HUES6 (cell line): ENCODE data around the gene MRPL36.

Source experiments
- H3K27ac ChIP-seq: 2 replicates; pipeline ENCODE4 v1.7.0; 2013; ENCODE audit warnings: low read depth, mild to moderate bottlenecking, low read length, inconsistent platforms
- H3K27me3 ChIP-seq: 2 replicates; pipeline ENCODE4 v1.6.1; 2013; ENCODE audit warnings: low read length; ENCODE audit not compliant: control insufficient read depth, insufficient read depth
- H3K36me3 ChIP-seq: 2 replicates; pipeline ENCODE4 v1.6.1; 2013; ENCODE audit warnings: low read length; ENCODE audit not compliant: control insufficient read depth, insufficient read depth
- H3K4me1 ChIP-seq: 2 replicates; pipeline ENCODE4 v1.6.1; 2013; ENCODE audit warnings: low read length; ENCODE audit not compliant: control insufficient read depth, insufficient read depth
- H3K4me3 ChIP-seq: 2 replicates; pipeline ENCODE4 v1.5.1; 2013; ENCODE audit warnings: low read depth, low read length
- H3K9ac ChIP-seq: one replicate; pipeline ENCODE4 v1.6.1; 2013; ENCODE audit warnings: mild to moderate bottlenecking, low read length
- H3K9me3 ChIP-seq: 2 replicates; pipeline ENCODE4 v1.6.1; 2013; ENCODE audit warnings: low read depth, low read length; ENCODE audit not compliant: control insufficient read depth, insufficient read depth

MRPL36 gene

DNA sequence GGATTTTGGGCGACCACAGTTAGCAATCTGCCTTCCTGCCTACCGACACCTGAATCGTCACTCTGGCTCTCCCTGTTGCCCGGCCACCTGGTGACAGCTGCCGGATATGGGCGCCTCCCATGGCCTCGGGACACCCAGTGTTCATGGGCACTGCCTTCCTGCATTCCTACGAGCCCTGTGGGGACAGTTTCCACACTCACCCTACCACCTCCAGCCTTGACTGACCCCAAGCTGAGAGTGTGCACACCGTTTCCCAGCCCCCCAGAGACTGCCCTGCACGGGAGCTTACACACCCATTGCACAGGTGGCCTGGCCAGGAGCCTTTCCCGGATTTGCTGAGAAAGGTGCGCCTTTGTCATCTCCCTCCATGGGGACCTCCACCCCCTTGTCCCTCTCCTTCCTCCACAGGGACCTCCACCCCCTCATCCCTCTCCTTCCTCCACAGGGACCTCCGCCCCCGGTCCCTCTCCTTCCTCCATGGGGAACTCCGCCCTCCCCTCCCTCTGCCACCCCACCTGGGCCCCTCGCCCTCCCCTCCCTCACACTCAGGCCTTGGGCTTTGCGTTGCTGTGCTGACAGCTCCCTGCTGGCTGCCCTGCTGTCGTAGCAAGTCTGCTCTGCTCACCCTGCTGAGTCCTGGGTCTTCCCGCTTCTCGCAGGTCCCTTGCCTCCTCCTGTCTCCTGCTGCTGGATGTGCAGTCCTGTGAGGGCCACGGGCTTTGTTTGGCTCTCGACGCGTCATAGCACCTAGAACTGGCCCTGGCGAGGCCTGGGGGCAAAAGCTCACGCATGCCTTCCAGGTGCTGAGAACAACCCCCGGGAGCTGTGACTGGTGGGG, 48.4 kb downstream of the MRPL36 start:
- Histone ChIP-seq H3K27ac (no peak overlapping the region), H3K4me1 (peaks cover 4% of the 10 kb centered on the region; the same call in 1 of the 2 replicates), H3K4me3 (no peak overlapping the region), H3K36me3 (no peaks in the 10 kb centered on the region), H3K9ac (no peak overlapping the region), H3K27me3 (peaks cover 3% of the 10 kb centered on the region; the same call in 1 of the 2 replicates), H3K9me3 (no peaks in the 10 kb centered on the region)

DNA sequence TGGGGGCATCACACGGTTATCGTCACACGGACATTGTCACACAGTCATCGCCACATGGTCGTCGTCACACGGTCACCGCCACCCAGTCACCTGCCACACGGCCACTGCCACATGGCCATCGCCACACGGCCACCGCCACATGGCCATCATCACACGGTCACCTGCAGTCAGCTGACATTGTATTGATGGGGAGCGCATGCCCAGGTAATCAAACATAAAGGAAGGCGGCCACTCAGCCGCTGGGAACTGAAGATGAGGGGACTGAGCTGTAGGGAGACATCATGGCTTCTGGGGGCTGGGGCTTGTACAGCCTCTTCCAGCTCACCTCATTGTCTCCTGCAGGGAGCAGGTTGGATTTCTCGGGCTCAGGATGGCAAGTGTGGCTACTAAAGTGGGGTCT, 49.2 kb downstream of the MRPL36 start:
- Histone ChIP-seq H3K27me3 (peaks cover 3% of the 10 kb centered on the region; the same call in 1 of the 2 replicates), H3K4me1 (peaks cover 4% of the 10 kb centered on the region; the same call in 1 of the 2 replicates), H3K9me3 (no peaks in the 10 kb centered on the region), H3K27ac (no peak overlapping the region), H3K36me3 (no peaks in the 10 kb centered on the region), H3K4me3 (no peak overlapping the region), H3K9ac (no peak overlapping the region)

DNA sequence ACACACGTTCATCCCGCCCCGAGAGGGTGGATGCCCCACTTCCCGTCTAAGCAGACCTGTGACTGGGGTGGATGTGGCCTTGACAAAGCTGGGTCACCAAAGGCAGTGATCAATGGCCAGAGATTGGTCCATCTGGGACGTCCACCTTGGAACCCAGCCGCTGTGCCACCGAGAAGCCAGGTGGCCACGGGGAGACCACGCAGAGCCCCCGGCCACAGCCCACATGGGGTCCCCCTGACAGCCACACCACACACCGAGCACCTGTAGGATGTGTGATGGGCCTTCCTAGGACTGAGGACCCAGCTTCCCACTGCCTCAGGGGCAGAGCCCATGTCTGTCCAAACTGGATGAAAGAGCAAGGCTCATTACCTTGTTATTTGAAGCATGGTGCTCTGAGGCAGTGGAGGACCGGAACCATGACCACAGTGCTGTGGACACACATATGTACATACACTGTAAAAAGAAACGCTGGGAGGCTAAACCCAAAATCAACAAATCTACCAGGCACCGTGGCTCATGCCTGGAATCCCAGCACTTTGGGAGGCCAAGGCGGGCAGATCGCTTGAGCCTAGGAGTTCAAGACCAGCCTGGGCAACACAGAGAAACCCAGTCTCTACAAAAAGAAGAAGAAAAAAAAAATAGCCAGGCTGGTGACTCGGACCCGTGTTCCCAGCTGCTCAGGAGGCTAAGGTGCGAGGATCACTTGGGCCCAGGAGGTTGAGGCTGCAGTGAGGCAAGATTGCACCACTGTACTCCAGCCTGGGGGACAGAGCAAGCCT, 50.1 kb downstream of the MRPL36 start:
- no peaks in the 10 kb centered on the region for H3K9me3 ChIP-seq
- H3K27me3 ChIP-seq, result peaks cover 3% of the 10 kb centered on the region; the same call in 1 of the 2 replicates
- H3K36me3 ChIP-seq, result no peaks in the 10 kb centered on the region
- H3K27ac ChIP-seq, result no peak overlapping the region
- H3K4me1 ChIP-seq, result peaks cover 4% of the 10 kb centered on the region; the same call in 1 of the 2 replicates
- no peak overlapping the region for H3K4me3 ChIP-seq
- no peak overlapping the region for H3K9ac ChIP-seq

DNA sequence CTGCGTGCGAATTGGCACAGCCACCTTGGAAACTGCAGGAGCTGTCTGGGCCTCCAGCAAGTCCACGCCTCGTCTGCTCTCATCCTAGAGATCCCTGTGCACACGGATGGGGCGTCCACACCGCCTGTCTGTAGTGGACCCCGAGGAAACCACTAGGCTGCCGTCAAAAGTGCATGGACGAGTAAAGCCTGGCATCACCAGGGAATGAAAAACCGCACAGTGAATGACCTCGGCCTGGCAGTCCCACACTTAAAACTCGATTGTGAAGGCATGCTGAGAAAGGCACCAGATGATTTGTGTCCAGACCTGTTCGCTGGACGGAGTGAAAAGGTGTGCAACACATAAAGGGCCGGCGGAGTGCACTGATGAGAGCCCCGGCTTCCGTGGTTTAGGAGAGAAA, 50.8 kb downstream of the MRPL36 start:
- no peaks in the 10 kb centered on the region for H3K36me3 ChIP-seq
- H3K9ac ChIP-seq, result no peak overlapping the region
- H3K27me3 ChIP-seq, result peaks cover 3% of the 10 kb centered on the region; the same call in 1 of the 2 replicates
- no peak overlapping the region for H3K27ac ChIP-seq
- H3K9me3 ChIP-seq, result no peaks in the 10 kb centered on the region
- H3K4me3 ChIP-seq, result no peak overlapping the region
- H3K4me1 ChIP-seq, result peaks cover 4% of the 10 kb centered on the region; the same call in 1 of the 2 replicates
